HAP-1 (cell line): Measurements from ENCODE around the gene TNFSF10.
A peak's percentile ranks its signal among the peaks of the same experiment; 100 is the strongest.
"Not testable (repeated sequence)": the region's sequence is repeated elsewhere in the genome, so short reads cannot be mapped to it uniquely, and the experiment has no call there.

Experiments
- DNase-seq, 2 experiments: peaks; one replicate each; pipeline ENCODE4 v3.0.0-alpha.2; 2016 to 2020; ENCODE audit warnings: low spot score in 2 of 2
- H3K27me3 ChIP-seq: fragments of 250-450 bp; sonication (Bioruptor Pico); 2 replicates; pipeline ENCODE4 v1.5.1; 2020; ENCODE audit warnings: low read depth, mild to moderate bottlenecking, moderate library complexity
- H3K36me3 ChIP-seq: fragments of 250-450 bp; sonication (Bioruptor Pico); replicated peaks from 2 replicates; pipeline ENCODE4 v1.5.1; 2020; ENCODE audit warnings: mild to moderate bottlenecking
- H3K4me1 ChIP-seq: fragments of 250-450 bp; sonication (Bioruptor Pico); 2 replicates; pipeline ENCODE4 v1.5.1; 2020; ENCODE audit warnings: mild to moderate bottlenecking
- H3K4me3 ChIP-seq: fragments of 250-450 bp; sonication (Bioruptor Pico); 2 replicates; pipeline ENCODE4 v1.5.1; 2020; ENCODE audit warnings: mild to moderate bottlenecking, moderate library complexity
- H3K9me3 ChIP-seq: fragments of 250-450 bp; sonication (Bioruptor Pico); 2 replicates; pipeline ENCODE4 v1.5.1; 2020; ENCODE audit warnings: mild to moderate bottlenecking, moderate library complexity
- in situ Hi-C: fragments of 300-500 bp; cut with MboI; formaldehyde crosslinking; loops from 3 replicates; pipeline ENCODE4 v1.14.3; 2020; ENCODE audit warnings: low sequenced_read_pairs, inconsistent platforms, mixed read lengths

The TNFSF10 gene

GRCh38 chr3:172522871-172523818, at the start of gene TNFSF10:
Gene TNFSF10, minus strand, starts transcription at chr3:172523430. Its CDS starts 46 bp downstream, at chr3:172523384.
- Histone ChIP-seq H3K9me3 (no peaks in the 10 kb centered on the region), H3K36me3 (no peaks in the 10 kb centered on the region), H3K4me1 (peaks cover 10% of the 10 kb centered on the region), H3K4me3 (peak within 1 kb of the TSS; percentile 13), H3K27me3 (no peaks in the 10 kb centered on the region)
- in situ Hi-C loops = no loop called here
- peak; percentile 52 to 61 for DNase-seq

GRCh38 chr3:172569128-172570008, 46.1 kb upstream of the TNFSF10 start:
- Histone ChIP-seq H3K9me3 (no peaks in the 10 kb centered on the region), H3K36me3 (no peaks in the 10 kb centered on the region), H3K27me3 (no peaks in the 10 kb centered on the region), H3K4me3 (no peak overlapping the region), H3K4me1 (peaks cover 3% of the 10 kb centered on the region; the same call in 1 of the 2 replicates)
- peak in 1 of 2 experiments; percentile 27 for DNase-seq
- in situ Hi-C loops = no loop called here

GRCh38 chr3:172568701-172569100, 45.5 kb upstream of the TNFSF10 start:
- Histone ChIP-seq H3K9me3 (no peaks in the 10 kb centered on the region), H3K36me3 (no peaks in the 10 kb centered on the region), H3K27me3 (no peaks in the 10 kb centered on the region), H3K4me3 (no peak overlapping the region), H3K4me1 (peaks cover 9% of the 10 kb centered on the region)
- DNase-seq = no peak
- in situ Hi-C loops = no loop called here

GRCh38 chr3:172566785-172567184, 43.6 kb upstream of the TNFSF10 start:
- H3K9me3 ChIP-seq, DNase-seq, in situ Hi-C loops, H3K36me3 ChIP-seq, H3K4me3 ChIP-seq, H3K27me3 ChIP-seq: not testable (repeated sequence)
- H3K4me1 ChIP-seq = peaks cover 22% of the 10 kb centered on the region

- H3K9me3 ChIP-seq = no peaks in the 10 kb centered on the region
- H3K4me1 ChIP-seq = peaks cover 22% of the 10 kb centered on the region
- no peaks in the 10 kb centered on the region for H3K36me3 ChIP-seq
- no peaks in the 10 kb centered on the region for H3K27me3 ChIP-seq
- DNase-seq = no peak
- in situ Hi-C loops = no loop called here
- H3K4me3 ChIP-seq = no peak overlapping the region
Observed at GRCh38 chr3:172564499-172564898, 41.3 kb upstream of the TNFSF10 start.

GRCh38 chr3:172562871-172563865, 39.9 kb upstream of the TNFSF10 start:
- no peaks in the 10 kb centered on the region for H3K36me3 ChIP-seq
- H3K4me1 ChIP-seq = peaks cover 22% of the 10 kb centered on the region
- in situ Hi-C loops = no loop called here
- H3K27me3 ChIP-seq = no peaks in the 10 kb centered on the region
- H3K4me3 ChIP-seq = no peak overlapping the region
- H3K9me3 ChIP-seq = no peaks in the 10 kb centered on the region
- peak in 1 of 2 experiments; percentile 16 for DNase-seq

- in situ Hi-C loops = no loop called here
- no peaks in the 10 kb centered on the region for H3K27me3 ChIP-seq
- no peaks in the 10 kb centered on the region for H3K36me3 ChIP-seq
- no peaks in the 10 kb centered on the region for H3K9me3 ChIP-seq
- no peak for DNase-seq
- H3K4me3 ChIP-seq = no peak overlapping the region
- peaks cover 22% of the 10 kb centered on the region for H3K4me1 ChIP-seq
Observed at GRCh38 chr3:172561897-172562640, 38.8 kb upstream of the TNFSF10 start.

- Histone ChIP-seq H3K4me1 (peaks cover 22% of the 10 kb centered on the region), H3K27me3 (no peaks in the 10 kb centered on the region), H3K9me3 (no peaks in the 10 kb centered on the region), H3K4me3 (no peak overlapping the region), H3K36me3 (no peaks in the 10 kb centered on the region)
- in situ Hi-C loops = no loop called here
- DNase-seq = no peak
Observed at GRCh38 chr3:172560586-172560985, 37.4 kb upstream of the TNFSF10 start.

- no peak overlapping the region for H3K4me3 ChIP-seq
- H3K4me1 ChIP-seq = peaks cover 22% of the 10 kb centered on the region
- no peaks in the 10 kb centered on the region for H3K36me3 ChIP-seq
- no peak for DNase-seq
- no peaks in the 10 kb centered on the region for H3K27me3 ChIP-seq
- in situ Hi-C loops = no loop called here
- H3K9me3 ChIP-seq = no peaks in the 10 kb centered on the region
Observed at GRCh38 chr3:172560026-172560425, 36.8 kb upstream of the TNFSF10 start.

GRCh38 chr3:172559020-172559419, 35.8 kb upstream of the TNFSF10 start:
- no peak overlapping the region for H3K4me3 ChIP-seq
- H3K4me1 ChIP-seq = peaks cover 16% of the 10 kb centered on the region
- no peaks in the 10 kb centered on the region for H3K9me3 ChIP-seq
- H3K36me3 ChIP-seq = no peaks in the 10 kb centered on the region
- in situ Hi-C loops = no loop called here
- DNase-seq = no peak
- H3K27me3 ChIP-seq = no peaks in the 10 kb centered on the region

- H3K4me1 ChIP-seq = peaks cover 2% of the 10 kb centered on the region
- H3K4me3 ChIP-seq = no peak overlapping the region
- H3K9me3 ChIP-seq = no peaks in the 10 kb centered on the region
- in situ Hi-C loops = no loop called here
- H3K36me3 ChIP-seq = no peaks in the 10 kb centered on the region
- H3K27me3 ChIP-seq = no peaks in the 10 kb centered on the region
- DNase-seq = no peak
Observed at GRCh38 chr3:172557515-172558220, 34.4 kb upstream of the TNFSF10 start.
